ENCODE data around the gene PROX1. TPM values are rescaled to one million over a fixed set of nuclear protein-coding genes. Genes with fewer than 3 reads are reported as not detected.

The PROX1 gene
- total and polyA plus RNA-seq, 2 of the 4 experiments (the other 2 are of a cell fraction), result under 0.01 to 0.02 TPM

DNA sequence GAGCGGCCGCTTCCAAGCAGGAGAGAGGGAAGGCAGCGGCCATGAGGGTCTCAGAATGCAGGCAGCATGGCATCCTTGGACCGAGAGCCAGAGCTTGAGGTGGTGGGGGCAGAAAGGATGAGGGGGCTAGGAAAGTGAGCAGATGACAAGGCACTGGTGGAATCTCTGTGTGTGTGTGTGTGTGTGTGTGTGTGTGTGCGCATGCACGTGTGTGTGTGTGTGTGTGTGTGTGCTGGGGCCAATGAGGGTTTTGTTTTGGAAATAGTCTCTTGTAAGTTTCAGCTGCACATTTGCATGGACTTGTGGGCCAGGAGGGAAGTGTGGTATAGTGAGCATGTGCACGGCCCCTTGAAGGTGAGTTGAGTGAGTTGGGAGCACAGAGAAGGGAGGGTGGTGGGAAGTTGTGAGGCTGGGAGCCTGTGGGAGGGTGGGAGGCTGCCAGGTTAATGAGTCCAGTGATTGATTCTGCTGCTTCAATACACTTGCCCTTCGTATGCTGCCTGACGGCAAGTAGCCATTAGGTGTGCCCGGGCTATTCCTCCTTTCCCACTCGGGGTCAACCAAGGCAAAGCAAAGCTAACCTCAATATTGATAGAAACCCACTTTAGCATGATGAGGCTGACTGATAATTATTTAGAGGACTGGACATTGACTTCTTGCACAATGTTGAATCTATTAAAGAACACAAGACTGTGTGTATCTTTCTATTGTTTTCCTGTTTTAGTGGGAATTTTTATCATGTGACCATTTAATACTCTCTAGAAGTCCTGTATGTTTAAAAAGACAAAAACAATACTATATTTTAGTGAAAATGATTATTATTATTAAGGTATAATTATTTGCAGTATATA lies 80.3 kb downstream of the PROX1 start:
- dilution Hi-C loops (cut with HindIII; ENCODE audit: low sequenced_read_pairs, unreplicated experiment), result no loop called here
- Histone ChIP-seq H3K9me3 (ENCODE audit: control insufficient read depth, insufficient read depth, low read length) (no peaks in the 10 kb centered on the region), H2AFZ (replicated peaks; ENCODE audit: low read length, poor library complexity) (no peak overlapping the region), H2BK120ac (ENCODE audit: low read depth, low read length) (no peak overlapping the region), H3K9ac (ENCODE audit: low read depth, low read length) (no peak overlapping the region), H3K9me1 (ENCODE audit: insufficient read depth, low read length) (no peaks in the 10 kb centered on the region), H2BK15ac (ENCODE audit: low read depth, low read length) (no peak overlapping the region), H3K79me1 (ENCODE audit: low read depth in 1 of 2, low read length in 2 of 2) (no peaks in the 10 kb centered on the region), H3K4me1 (ENCODE audit: control insufficient read depth, insufficient read depth, low read length) (no peaks in the 10 kb centered on the region), H4K5ac (ENCODE audit: low read depth, low read length) (no peak overlapping the region), H3K36me3 (ENCODE audit: control insufficient read depth, insufficient read depth, low read length) (no peaks in the 10 kb centered on the region), H3K18ac (ENCODE audit: low read depth, low read length) (no peak overlapping the region), H3K4ac (ENCODE audit: low read depth, low read length) (no peak overlapping the region), H3K27ac (ENCODE audit: insufficient read depth, low read length) (no peak overlapping the region), H2BK20ac (ENCODE audit: low read depth, low read length) (no peak overlapping the region), H4K8ac (ENCODE audit: low read depth in 2 of 2, low read length in 2 of 2) (no peak overlapping the region), H3K23ac (ENCODE audit: low read depth, low read length) (no peak overlapping the region), H3K4me3 (ENCODE audit: insufficient read depth, low read depth, low read length) (no peak overlapping the region), H3K14ac (replicated peaks; ENCODE audit: low read depth, low read length) (no peak overlapping the region), H3K4me2 (ENCODE audit: low read depth, low read length) (no peak overlapping the region), H2AK9ac (replicated peaks; ENCODE audit: low read depth, low read length, poor library complexity) (no peak overlapping the region), H4K20me1 (ENCODE audit: insufficient read depth, low read length) (no peaks in the 10 kb centered on the region), H3K27me3 (ENCODE audit: control insufficient read depth, insufficient read depth, low read length) (no peaks in the 10 kb centered on the region; the same call in none of the 2 replicates), H4K91ac (ENCODE audit: insufficient read depth, low read depth, low read length) (no peak overlapping the region), H3K56ac (ENCODE audit: extremely low read depth, insufficient read depth, low read length) (no peak overlapping the region), H2BK5ac (ENCODE audit: low read depth, low read length, poor library complexity, severe bottlenecking) (no peak overlapping the region), H2AK5ac (ENCODE audit: low read depth, low read length) (no peak overlapping the region)
- CTCF ChIA-PET, result no interaction called here
- intact Hi-C loops (cut with micrococcal nuclease), result no loop called here
- 66% methylated on average over 7 of the region's 11 CpGs; no CpG with 5 or more reads in 1 of the 2 experiments for WGBS, 2 experiments (ENCODE audit: extremely low coverage in 2 of 2, insufficient read length in 1 of 2)
- in situ Hi-C loops (cut with MboI; ENCODE audit: low sequenced_read_pairs), result no loop called here
- ATAC-seq (ENCODE audit: low read depth), result no peak
- no peak for DNase-seq
- POLR2A ChIA-PET (ENCODE audit: unreplicated experiment), result no interaction called here
- no peak for TF ChIP-seq RCOR1 (IDR thresholded peaks at IDR 0.05; ENCODE audit: insufficient replicate concordance, low read length)
- TF ChIP-seq FOS (IDR thresholded peaks at IDR 0.05; ENCODE audit: low read depth, low read length), result no peak
- TF ChIP-seq, protein P1, sequence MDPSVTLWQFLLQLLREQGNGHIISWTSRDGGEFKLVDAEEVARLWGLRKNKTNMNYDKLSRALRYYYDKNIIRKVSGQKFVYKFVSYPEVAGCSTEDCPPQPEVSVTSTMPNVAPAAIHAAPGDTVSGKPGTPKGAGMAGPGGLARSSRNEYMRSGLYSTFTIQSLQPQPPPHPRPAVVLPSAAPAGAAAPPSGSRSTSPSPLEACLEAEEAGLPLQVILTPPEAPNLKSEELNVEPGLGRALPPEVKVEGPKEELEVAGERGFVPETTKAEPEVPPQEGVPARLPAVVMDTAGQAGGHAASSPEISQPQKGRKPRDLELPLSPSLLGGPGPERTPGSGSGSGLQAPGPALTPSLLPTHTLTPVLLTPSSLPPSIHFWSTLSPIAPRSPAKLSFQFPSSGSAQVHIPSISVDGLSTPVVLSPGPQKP (IDR thresholded peaks at IDR 0.05; ENCODE audit: borderline replicate concordance, low read depth, low read length), result no peak
- TF ChIP-seq NFE2L2 (IDR thresholded peaks at IDR 0.05; ENCODE audit: low read depth, low read length), result no peak
- TF ChIP-seq, protein P2, sequence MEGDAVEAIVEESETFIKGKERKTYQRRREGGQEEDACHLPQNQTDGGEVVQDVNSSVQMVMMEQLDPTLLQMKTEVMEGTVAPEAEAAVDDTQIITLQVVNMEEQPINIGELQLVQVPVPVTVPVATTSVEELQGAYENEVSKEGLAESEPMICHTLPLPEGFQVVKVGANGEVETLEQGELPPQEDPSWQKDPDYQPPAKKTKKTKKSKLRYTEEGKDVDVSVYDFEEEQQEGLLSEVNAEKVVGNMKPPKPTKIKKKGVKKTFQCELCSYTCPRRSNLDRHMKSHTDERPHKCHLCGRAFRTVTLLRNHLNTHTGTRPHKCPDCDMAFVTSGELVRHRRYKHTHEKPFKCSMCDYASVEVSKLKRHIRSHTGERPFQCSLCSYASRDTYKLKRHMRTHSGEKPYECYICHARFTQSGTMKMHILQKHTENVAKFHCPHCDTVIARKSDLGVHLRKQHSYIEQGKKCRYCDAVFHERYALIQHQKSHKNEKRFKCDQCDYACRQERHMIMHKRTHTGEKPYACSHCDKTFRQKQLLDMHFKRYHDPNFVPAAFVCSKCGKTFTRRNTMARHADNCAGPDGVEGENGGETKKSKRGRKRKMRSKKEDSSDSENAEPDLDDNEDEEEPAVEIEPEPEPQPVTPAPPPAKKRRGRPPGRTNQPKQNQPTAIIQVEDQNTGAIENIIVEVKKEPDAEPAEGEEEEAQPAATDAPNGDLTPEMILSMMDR (conservative IDR thresholded peaks at IDR 0.05; ENCODE audit: low read depth, low read length), result no peak
- no peak for TF ChIP-seq RAD21 (IDR thresholded peaks at IDR 0.05; ENCODE audit: low read length)
- TF ChIP-seq BHLHE40 (IDR thresholded peaks at IDR 0.05; ENCODE audit: low read depth, low read length), result no peak
- TF ChIP-seq CEBPB (IDR thresholded peaks at IDR 0.05; ENCODE audit: low read depth, low read length), result no peak
- TF ChIP-seq MXI1 (IDR thresholded peaks at IDR 0.05; ENCODE audit: borderline replicate concordance, low read depth, low read length), result no peak
- no peak for TF ChIP-seq POLR2A (IDR thresholded peaks at IDR 0.05; ENCODE audit: low read depth, low read length)
- TF ChIP-seq MAZ (IDR thresholded peaks at IDR 0.05; ENCODE audit: borderline replicate concordance, low read depth, low read length), result no peak
- no peak for TF ChIP-seq CHD1 (IDR thresholded peaks at IDR 0.05; ENCODE audit: low read depth, low read length)
- no peak for TF ChIP-seq RFX5 (IDR thresholded peaks at IDR 0.05; ENCODE audit: low read depth, low read length)
- BruUV-seq (replicated peaks), result no TSS peak

Measured in IMR-90 (cell line).